OCI-LY3 (cell line): ENCODE data around the gene CDK5R1.

Experiments
- EZH2phosphoT487 ChIP-seq: fragments of 200-600 bp; shearing (Covaris generic); IDR thresholded peaks from 2 replicates; pipeline ENCODE4 v1.6.1; 2018; ENCODE audit warnings: antibody characterized with exemption, mixed run types, low read depth
- TF ChIP-seq, protein P1 (sequence below): fragments of 200-600, 300-600 bp; sonication (generic); IDR thresholded peaks from 2 replicates; pipeline ENCODE4 v1.5.1; 2014; ENCODE audit warnings: antibody characterized with exemption, low read length, low read depth

DNA sequence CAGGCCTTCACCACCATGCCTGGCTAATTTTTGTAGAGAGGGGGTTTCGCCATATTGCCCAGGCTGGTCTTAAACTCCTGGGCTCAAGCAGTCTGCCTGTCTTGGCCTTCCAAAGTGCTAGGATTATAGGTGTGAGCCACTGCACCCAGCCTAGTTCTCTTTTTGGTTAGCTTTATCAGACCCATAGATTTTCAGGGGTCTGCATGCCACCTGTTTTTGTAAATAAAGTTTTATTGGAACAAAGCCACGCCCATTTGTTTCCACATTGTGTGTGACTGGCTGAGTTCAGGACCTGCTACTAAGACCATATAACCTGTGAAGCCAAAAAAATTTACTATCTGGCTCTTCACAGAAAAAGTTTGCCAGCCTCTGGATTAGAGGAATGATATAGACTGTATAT, 34.9 kb upstream of the CDK5R1 start:
- TF ChIP-seq, protein P1, sequence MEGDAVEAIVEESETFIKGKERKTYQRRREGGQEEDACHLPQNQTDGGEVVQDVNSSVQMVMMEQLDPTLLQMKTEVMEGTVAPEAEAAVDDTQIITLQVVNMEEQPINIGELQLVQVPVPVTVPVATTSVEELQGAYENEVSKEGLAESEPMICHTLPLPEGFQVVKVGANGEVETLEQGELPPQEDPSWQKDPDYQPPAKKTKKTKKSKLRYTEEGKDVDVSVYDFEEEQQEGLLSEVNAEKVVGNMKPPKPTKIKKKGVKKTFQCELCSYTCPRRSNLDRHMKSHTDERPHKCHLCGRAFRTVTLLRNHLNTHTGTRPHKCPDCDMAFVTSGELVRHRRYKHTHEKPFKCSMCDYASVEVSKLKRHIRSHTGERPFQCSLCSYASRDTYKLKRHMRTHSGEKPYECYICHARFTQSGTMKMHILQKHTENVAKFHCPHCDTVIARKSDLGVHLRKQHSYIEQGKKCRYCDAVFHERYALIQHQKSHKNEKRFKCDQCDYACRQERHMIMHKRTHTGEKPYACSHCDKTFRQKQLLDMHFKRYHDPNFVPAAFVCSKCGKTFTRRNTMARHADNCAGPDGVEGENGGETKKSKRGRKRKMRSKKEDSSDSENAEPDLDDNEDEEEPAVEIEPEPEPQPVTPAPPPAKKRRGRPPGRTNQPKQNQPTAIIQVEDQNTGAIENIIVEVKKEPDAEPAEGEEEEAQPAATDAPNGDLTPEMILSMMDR, result no peak
- no peak for TF ChIP-seq EZH2phosphoT487
